Ishikawa (cell line): ENCODE results near the gene PDK4.
A peak's percentile ranks its signal among the peaks of the same experiment; 100 is the strongest.

Experiments
- CEBPB ChIP-seq: IDR thresholded peaks from 2 replicates; pipeline ENCODE4 v1.6.1; 2012
- CREB1 ChIP-seq: IDR thresholded peaks from 2 replicates; pipeline ENCODE4 v1.6.1; 2012; ENCODE audit warnings: low read depth
- EGR1 ChIP-seq: IDR thresholded peaks from 2 replicates; pipeline ENCODE4 v1.6.1; 2012
- EP300 ChIP-seq: IDR thresholded peaks from 2 replicates; pipeline ENCODE4 v1.6.1; 2012; ENCODE audit warnings: borderline replicate concordance
- FOXM1 ChIP-seq: IDR thresholded peaks from 2 replicates; pipeline ENCODE4 v1.6.1; 2012; ENCODE audit warnings: low read depth, borderline replicate concordance
- MAX ChIP-seq: IDR thresholded peaks from 2 replicates; pipeline ENCODE4 v1.6.1; 2012
- NFIC ChIP-seq: IDR thresholded peaks from 2 replicates; pipeline ENCODE4 v1.6.1; 2012
- RAD21 ChIP-seq: IDR thresholded peaks from 2 replicates; pipeline ENCODE4 v1.6.1; 2012; ENCODE audit warnings: low read depth
- REST ChIP-seq: IDR thresholded peaks from 2 replicates; pipeline ENCODE4 v1.6.1; 2012; ENCODE audit warnings: low read depth, mild to moderate bottlenecking
- TAF1 ChIP-seq: IDR thresholded peaks from 2 replicates; pipeline ENCODE4 v1.6.1; 2012; ENCODE audit warnings: low read depth, mild to moderate bottlenecking
- TCF12 ChIP-seq: IDR thresholded peaks from 2 replicates; pipeline ENCODE4 v1.6.1; 2012; ENCODE audit warnings: low read depth
- TEAD4 ChIP-seq: IDR thresholded peaks from 2 replicates; pipeline ENCODE4 v1.6.1; 2012
- USF1 ChIP-seq: IDR thresholded peaks from 2 replicates; pipeline ENCODE4 v1.6.1; 2012
- YY1 ChIP-seq: IDR thresholded peaks from 2 replicates; pipeline ENCODE4 v1.6.1; 2012; ENCODE audit warnings: low read depth
- ZBTB7A ChIP-seq: IDR thresholded peaks from 2 replicates; pipeline ENCODE4 v1.6.1; 2012; ENCODE audit warnings: low read depth

PDK4 gene

GRCh38 chr7:95553939-95554338 is 42.4 kb downstream of the PDK4 start:
- TF ChIP-seq TAF1 (no peak), RAD21 (no peak), REST (no peak), CEBPB (no peak), NFIC (no peak), USF1 (no peak), CREB1 (no peak), EP300 (no peak), EGR1 (no peak), TEAD4 (no peak), MAX (no peak), TCF12 (no peak), FOXM1 (no peak), ZBTB7A (no peak), YY1 (no peak)

- no peak for TF ChIP-seq CEBPB
- no peak for TF ChIP-seq TEAD4
- no peak for TF ChIP-seq RAD21
- TF ChIP-seq MAX = no peak
- TF ChIP-seq YY1 = no peak
- TF ChIP-seq EP300 = no peak
Measured at GRCh38 chr7:95550546-95550945, 45.8 kb downstream of the PDK4 start.

GRCh38 chr7:95549818-95550529 is 46.3 kb downstream of the PDK4 start:
- peak; percentile 51; the same call in 1 of the 2 replicates for TF ChIP-seq NFIC
- 0 out of 2 replicates have a peak, but pooled peaks have one; percentile 43 for TF ChIP-seq YY1
- TF ChIP-seq RAD21 = no peak

- TF ChIP-seq RAD21 (no peak), TEAD4 (no peak), EGR1 (no peak)
Measured at GRCh38 chr7:95547361-95548348, 48.7 kb downstream of the PDK4 start.

GRCh38 chr7:95546647-95547046 is 49.7 kb downstream of the PDK4 start:
- no peak for TF ChIP-seq EGR1
- TF ChIP-seq CREB1 = no peak
- TF ChIP-seq EP300 = no peak
- no peak for TF ChIP-seq CEBPB
- no peak for TF ChIP-seq REST
- TF ChIP-seq ZBTB7A = no peak
- no peak for TF ChIP-seq NFIC
- no peak for TF ChIP-seq FOXM1
- TF ChIP-seq YY1 = no peak
- TF ChIP-seq MAX = no peak
- no peak for TF ChIP-seq USF1
- no peak for TF ChIP-seq RAD21
- TF ChIP-seq TEAD4 = no peak
- TF ChIP-seq TAF1 = no peak
- TF ChIP-seq TCF12 = no peak
